ENCODE data around the gene HTR4.

DNA sequence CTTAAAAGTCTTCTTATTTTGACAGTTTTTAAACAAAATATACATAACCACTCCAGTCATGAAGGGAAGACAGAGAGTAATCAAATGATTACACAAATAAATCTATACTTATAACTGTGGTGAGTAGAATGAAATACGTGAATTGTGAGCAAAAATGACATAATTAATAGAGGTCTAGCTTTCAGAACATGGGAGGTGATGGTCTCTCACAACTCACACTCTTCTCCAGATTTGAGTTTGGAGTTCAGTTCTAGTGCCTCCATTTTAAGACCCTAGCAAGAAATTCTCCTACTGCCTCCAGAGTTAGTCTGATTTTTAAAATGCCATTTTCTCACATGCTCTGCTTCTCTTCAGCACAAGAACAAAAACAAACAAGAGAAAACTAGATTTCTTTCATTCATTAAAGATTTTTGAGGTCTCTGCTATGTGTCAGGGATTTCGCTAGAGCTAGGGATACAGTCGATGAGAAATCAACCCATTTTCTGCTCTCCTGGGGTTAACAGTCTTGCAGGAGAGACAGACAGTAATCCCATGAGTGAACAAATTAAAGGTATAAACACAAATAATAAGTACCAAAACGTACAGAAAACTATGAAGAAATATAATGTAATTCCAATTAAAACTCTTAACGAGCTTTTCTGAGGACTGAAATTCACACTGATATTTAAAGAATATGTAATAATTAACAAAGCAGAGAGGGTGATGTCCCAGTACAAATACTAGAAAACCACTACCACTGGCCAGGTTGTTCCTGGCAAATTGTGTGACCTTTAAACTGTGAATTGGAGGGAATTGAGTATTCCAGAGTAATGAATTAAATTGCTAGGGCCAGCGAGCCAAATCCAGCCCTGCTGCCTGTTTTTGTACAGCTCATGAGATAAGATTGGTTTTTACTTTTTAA is 27.1 kb upstream of the HTR4 start:
- TF ChIP-seq, protein P1, sequence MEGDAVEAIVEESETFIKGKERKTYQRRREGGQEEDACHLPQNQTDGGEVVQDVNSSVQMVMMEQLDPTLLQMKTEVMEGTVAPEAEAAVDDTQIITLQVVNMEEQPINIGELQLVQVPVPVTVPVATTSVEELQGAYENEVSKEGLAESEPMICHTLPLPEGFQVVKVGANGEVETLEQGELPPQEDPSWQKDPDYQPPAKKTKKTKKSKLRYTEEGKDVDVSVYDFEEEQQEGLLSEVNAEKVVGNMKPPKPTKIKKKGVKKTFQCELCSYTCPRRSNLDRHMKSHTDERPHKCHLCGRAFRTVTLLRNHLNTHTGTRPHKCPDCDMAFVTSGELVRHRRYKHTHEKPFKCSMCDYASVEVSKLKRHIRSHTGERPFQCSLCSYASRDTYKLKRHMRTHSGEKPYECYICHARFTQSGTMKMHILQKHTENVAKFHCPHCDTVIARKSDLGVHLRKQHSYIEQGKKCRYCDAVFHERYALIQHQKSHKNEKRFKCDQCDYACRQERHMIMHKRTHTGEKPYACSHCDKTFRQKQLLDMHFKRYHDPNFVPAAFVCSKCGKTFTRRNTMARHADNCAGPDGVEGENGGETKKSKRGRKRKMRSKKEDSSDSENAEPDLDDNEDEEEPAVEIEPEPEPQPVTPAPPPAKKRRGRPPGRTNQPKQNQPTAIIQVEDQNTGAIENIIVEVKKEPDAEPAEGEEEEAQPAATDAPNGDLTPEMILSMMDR (optimal IDR thresholded peaks at IDR 0.05 in 1 of 3, IDR thresholded peaks at IDR 0.05 in 1 of 3, conservative IDR thresholded peaks at IDR 0.05 in 1 of 3; ENCODE audit: extremely low read depth in 1 of 3, insufficient read depth in 2 of 3, low read length in 3 of 3), result no peak
- no peak for TF ChIP-seq EZH2 (IDR thresholded peaks at IDR 0.05; ENCODE audit: low read length)

All from keratinocyte (primary cell).